Stimulated activated CD4-positive, alpha-beta T cell treated with anti-CD3 and anti-CD28 coated beads, Interleukin-1b, Interleukin-23, amount 100 ng/mL, for 24 hours (primary cell): ENCODE results near the gene S1PR1.
"Not testable (repeated sequence)": the region's sequence is repeated elsewhere in the genome, so short reads cannot be mapped to it uniquely, and the experiment has no call there.

Experiments
- DNase-seq, 4 experiments: peaks; one replicate each; pipeline ENCODE4 v3.0.0-alpha.2; 2020; ENCODE audit warnings: low read depth in 4 of 4, low spot score in 1 of 4

The S1PR1 gene

DNA sequence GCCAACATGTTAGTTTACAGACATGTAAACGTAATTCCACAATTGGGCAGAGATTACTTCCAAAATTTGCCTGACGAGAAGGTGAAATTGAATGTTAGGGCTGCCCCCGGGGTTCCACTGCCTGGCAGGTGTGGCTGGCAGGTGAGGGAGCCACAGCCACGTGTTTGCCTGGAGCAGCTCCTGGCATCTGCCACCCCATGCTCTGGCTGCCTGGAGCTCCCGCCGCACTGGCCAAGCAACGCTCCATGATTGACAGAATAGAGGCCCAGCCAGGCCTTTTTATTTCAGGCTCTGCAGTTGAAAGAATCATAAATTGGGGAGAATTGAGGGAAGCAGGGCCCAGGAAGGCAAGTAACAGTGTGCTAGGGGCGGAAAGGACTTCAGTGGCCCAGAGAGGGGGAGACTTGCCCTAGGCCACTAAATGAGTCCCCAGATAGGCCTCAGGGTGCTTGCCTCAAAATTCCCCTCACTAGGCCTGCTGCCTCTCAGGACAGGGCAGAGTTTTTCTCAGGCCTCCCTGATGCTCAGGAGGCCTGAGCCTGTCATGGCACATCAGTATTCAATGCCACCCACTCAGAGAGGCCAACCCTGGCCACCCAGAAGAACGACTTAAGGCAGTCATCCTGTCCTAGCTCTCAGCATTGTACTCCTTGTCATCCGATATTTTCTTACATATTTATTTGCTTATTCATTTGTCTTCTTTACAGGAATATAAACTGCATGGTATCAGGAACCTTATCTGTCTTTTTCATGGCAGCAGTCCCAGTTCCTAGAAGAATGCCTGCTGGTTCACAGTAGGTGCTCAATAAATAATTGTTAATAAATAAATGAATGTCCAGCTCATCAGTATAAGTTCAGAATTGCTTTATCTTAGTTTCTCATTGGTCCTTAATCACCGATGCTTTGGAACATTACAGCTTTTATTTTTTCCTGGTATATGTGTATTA is 16.6 kb upstream of the S1PR1 start:
- DNase-seq = no peak

DNA sequence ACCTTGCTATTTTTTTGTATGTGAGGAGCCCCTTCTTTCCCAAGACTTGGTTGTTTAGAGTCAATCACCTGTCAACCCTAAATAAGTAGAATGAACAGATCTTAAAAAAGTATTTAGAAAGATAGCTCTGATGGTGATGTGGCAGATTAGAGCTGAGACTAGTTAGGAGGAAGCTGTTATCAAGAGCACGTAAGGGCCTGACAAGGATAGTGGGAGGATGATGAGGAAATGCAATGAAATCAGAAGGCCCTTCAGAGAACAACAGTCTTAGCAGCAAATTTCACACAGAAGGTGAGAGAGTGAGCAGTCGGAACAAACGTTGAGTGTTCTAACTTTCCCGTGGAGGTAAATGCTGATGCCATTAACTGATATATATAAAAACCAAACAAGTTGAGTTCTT is 15.9 kb upstream of the S1PR1 start:
- DNase-seq = no peak

- DNase-seq = no peak
Observed at GRCh38 chr1:101221945-101222429, 14.8 kb upstream of the S1PR1 start.

DNA sequence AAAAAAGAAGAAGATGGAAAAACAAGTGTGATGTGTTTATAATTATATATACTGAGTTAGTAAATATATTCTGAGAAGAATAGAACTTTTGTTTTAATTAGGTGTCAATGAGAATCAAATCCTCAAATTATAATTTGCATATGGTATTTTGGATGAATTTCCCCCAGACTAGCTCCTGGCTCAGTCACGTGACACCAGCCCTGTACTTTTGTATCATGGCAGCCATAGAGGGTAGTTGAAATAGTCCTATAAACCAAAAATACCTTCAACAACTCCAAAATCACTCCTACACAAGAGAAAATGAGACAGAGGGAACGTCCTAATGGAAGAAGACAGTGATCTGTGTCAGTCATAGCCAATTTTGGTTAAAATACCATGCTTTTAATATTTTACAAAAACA is 9.0 kb upstream of the S1PR1 start:
- no peak for DNase-seq

DNA sequence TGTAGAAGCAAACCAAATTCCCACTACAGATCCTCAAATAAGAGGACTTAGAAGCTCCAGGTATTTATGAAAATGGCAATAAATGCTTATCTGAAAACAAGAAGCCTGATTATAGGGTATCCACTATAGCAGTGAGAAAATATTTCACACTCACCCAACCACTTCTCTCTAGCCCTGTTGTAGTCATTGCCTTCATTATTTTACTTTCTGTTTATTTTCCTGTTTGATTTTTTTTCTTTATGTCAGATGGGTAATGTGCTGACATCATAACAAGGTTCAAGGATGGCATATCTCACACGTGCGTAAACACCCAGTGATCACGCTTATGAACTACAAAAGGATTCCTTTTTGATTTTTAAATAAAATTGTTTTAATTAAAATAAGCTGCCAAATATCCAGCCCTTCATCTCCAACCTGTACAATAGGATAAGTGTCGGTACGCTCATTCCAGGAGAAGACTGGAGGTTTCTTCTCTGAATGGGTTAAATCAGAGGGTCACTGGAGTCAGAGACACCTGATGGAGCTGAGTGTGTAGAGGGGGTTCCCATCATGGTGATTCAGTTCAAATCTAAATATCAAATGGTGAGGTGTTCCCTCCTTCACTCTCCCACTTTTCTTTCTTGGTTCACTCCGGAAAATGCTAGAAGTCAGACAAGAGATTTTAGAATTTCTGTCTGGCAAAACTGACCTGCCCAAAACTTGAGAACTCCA is 8.2 kb upstream of the S1PR1 start:
- no peak for DNase-seq

DNA sequence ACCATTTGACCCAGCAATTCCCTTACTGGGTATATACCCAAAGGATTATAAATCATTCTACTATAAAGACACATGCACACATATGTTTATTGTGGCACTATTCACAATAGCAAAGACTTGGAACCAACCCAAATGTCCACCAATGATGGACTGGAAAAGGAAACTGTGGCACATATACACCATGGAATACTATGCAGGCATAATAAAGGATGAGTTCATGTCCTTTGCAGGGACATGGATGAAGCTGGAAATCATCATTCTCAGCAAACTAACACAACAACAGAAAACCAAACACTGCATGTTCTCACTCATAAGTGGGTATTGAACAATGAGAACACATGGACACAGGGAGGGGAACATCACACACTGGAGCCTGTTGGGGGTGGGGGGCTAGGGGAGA is 4.6 kb upstream of the S1PR1 start:
- DNase-seq = not testable (repeated sequence)

DNA sequence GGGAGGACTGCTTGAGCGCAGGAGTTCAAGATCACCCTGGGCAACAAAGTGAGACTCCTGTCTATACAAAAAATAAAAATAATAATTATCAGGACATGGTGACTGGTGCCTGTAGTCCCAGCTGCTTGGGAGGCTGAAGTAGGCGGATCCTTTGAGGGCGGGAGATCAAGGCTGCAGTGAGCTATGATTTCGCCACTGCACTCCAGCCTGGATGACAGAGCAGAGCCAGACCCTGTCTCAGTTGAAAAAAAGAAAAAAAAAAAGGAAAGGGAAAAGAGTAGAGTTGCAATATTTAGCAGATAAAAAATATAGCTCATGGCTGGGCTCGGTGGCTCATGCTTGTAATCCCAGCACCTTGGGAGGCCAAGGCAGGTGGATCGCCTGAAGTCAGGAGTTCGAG is 3.3 kb upstream of the S1PR1 start:
- DNase-seq = no peak

GRCh38 chr1:101235216-101235695 is 1.6 kb upstream of the S1PR1 start:
- peak in 1 of 4 experiments; percentile 37 for DNase-seq

DNA sequence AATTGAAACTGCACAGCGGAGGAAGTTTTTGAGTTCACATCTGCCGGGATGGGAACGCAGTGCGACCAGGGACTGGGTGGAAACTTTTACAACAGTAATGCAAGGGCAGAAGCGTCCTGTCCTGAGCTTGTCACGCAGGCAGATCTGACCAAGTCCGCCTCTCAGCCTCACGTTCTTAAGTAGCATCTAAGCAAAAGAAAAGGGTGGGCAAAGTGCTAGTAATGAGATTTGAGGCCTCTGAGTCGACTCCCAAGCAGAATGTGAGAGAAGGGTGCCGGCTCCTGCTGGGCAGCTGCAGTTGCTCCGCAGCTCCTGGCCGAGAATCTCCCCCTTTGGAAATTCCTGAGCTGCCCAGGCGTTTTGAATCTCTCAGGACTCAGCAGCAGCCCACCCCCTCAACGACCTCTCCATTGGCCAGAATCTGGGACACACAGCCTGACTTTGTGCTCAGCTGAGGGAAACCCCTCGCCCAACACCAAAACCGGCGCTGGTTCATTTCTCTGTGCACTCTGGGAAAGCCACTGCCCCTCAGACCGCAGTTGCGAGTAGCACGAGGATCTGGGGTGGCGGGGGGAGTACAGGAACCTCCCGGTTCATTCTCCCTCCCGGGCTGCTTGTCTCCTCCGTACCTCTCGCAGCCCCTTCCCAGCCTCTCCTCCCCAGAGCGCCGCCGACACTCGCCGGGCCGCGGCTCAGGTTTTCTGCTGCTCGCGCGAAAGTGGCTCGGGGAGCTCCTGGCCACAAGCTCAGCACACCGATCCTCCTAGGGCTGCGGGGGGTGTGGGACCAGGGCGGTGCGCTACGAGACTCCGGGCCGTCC is 913 bp upstream of the S1PR1 start:
- DNase-seq = peak in 3 of 4 experiments; percentile 40 to 66 (median 50)

DNA sequence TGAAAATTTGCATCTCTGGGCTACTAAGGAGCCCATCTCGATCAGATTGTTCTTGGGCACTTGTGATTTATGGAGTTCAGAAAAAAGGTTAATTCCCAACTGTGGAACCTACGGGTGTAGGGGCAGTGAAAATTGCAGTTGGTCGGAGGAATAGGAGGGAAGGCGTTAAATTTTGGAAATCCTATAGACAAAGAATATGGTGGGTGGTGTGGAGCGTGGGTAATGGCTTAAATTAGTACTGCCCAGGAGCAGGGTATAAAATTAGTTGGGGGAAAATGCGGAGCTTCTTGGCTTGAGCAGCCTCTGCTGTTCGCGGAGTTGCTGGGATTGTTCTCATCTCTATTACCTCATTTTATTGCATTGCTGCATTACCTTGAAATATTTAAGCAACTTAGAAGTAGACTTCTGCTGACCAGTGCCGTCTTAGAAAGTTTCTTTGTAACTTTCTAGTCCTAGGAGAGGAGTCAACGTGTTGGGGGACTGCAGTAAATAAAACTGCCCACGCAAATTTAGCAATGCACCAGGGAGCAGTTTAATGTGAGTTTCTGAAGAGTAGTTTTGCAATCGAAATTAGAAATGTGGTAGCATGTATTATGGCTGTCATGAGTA is 514 bp downstream of the S1PR1 start:
- DNase-seq = no peak

GRCh38 chr1:101238031-101238628 is 1.3 kb downstream of the S1PR1 start:
- DNase-seq = peak in 2 of 4 experiments; percentile 45 to 65

DNA sequence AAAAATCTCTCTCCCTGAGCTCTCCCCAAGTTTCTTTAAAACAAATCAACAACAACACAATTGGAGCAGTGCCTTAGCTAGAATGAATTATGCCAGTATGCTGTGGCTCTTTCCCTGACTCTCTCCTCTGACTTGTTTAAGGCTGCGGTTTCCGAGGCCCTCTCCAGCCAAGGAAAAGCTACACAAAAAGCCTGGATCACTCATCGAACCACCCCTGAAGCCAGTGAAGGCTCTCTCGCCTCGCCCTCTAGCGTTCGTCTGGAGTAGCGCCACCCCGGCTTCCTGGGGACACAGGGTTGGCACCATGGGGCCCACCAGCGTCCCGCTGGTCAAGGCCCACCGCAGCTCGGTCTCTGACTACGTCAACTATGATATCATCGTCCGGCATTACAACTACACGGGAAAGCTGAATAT is 1.9 kb downstream of the S1PR1 start:
- peak; percentile 73 to 88 (median 85) for DNase-seq

DNA sequence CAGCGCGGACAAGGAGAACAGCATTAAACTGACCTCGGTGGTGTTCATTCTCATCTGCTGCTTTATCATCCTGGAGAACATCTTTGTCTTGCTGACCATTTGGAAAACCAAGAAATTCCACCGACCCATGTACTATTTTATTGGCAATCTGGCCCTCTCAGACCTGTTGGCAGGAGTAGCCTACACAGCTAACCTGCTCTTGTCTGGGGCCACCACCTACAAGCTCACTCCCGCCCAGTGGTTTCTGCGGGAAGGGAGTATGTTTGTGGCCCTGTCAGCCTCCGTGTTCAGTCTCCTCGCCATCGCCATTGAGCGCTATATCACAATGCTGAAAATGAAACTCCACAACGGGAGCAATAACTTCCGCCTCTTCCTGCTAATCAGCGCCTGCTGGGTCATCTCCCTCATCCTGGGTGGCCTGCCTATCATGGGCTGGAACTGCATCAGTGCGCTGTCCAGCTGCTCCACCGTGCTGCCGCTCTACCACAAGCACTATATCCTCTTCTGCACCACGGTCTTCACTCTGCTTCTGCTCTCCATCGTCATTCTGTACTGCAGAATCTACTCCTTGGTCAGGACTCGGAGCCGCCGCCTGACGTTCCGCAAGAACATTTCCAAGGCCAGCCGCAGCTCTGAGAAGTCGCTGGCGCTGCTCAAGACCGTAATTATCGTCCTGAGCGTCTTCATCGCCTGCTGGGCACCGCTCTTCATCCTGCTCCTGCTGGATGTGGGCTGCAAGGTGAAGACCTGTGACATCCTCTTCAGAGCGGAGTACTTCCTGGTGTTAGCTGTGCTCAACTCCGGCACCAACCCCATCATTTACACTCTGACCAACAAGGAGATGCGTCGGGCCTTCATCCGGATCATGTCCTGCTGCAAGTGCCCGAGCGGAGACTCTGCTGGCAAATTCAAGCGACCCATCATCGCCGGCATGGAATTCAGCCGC is 2.5 kb downstream of the S1PR1 start:
- peak in 2 of 4 experiments; percentile 30 to 48 for DNase-seq

- no peak for DNase-seq
Observed at GRCh38 chr1:101240041-101240430, 3.2 kb downstream of the S1PR1 start.

DNA sequence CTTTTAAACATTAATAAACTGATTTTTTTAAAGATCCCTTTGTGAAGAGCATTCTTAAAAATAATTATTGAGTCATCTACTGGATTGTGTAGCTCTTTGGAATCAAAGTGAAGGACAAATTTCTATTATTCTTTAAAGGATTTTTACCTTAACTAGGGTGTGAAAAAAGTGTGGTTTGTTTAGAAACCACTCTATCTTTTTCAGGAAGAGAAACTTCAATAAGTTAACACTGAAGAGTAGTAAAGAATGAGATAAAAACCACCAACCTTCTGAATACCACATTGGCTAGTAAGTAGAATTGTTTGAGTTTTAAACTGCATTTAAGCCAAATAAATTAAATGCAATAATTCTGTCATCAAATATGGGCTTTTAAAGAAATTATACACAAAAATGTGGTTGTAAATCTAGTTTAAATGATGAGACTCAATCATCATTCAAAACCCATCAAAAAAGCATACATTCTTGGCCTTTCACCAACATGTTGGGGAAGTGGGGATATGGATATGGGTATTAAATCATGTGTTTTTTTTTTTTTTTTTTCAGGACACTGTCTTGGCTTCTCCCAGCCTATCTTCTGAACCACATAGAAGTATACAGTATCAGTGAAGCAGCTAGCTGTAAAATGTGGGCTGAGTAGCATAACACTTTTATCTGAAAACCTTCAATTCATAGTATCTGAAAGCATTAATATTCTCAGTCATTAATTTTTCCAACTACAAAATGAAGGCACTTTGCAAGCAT is 4.8 kb downstream of the S1PR1 start:
- no peak for DNase-seq

GRCh38 chr1:101242324-101243050 is 5.7 kb downstream of the S1PR1 start:
- DNase-seq = no peak

DNA sequence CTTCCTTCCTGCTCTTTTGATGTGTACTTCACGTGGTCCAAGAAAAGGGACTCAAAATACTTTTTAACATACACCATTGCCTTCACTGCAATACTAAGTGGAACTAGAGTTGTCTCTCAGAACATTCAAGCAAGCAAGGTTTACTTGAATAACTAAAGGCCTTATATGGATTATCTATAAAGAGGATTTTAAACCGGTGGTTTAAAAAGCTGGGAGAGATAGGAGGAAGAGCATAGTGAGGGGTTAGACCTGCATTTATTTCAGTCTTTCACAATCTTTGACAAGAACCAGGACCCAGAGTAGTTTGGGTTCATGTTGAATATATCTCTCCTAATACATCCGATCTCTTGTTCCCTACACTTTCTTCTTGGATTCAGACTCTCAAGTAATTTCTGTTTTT is 6.9 kb downstream of the S1PR1 start:
- no peak for DNase-seq

DNA sequence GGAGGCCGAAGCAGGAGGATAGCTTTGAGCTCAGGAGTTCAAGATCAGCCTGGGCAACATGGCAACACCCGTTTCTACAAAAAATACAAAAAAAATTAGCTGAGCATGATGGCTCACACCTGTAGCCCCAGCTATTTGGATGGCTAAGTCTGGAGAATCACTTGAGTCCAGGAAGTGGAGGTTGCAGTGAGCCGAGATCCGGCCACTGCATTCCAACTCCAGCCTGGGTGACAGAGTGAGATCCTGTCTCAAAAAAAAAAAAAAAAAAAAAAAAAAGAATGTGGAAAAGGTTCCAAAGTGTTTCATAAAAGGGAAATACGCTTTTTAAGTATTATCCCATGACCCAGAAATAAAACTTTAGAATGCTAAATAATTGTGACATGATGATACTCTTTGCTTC is 8.0 kb downstream of the S1PR1 start:
- no peak for DNase-seq
